ENCODE data around the gene NUDT3.

The NUDT3 gene

GRCh38 chr6:34321821-34322220 lies 70.6 kb downstream of the NUDT3 start:
- DNase-seq (ENCODE audit: low spot score): no peak

GRCh38 chr6:34319471-34319885 lies 73.0 kb downstream of the NUDT3 start:
- DNase-seq (ENCODE audit: low spot score): no peak

DNA sequence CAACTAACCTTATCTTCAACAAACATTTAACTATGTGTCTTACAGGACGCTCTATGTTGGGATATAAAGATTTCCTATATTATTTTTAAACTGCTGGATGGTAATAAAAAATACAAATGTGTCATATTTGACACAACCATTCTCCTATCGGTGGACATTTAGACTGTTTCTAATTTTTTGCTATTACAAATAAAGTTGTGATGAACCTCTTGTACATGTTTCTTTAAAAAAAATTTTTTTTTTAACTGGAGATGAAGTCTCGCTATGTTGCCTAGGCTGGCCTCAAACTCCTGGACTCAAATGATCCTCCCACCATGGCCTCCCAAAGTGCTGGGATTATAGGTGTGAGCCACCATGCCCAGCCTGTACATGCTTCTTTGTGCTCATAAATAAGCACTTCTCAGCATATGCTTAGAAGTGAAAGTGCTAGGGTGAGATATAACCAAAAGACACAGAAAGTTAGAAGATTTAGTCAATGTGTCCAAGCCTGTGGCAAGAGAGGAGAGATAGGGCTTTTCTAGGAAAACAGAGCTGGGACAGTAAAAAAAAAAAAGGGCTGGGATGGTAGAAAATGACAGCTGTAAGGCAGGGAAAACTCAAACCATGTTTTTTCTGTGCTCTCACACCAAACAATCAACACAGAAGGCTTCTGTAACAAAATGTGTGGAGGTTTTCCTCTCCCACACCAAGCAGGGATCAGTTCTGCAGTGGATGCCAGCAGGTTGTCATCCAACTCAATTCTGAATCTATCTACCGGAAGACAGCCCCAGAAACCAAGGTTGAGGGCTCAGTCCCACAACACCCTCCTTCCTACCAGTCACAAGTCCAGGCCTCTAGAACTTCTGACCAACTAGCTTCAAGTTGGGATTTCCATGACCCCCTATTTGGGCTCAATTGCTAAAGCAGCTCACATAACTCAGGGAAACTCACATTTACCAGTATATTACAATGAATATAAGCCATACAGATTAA lies 73.7 kb downstream of the NUDT3 start:
- no peak for DNase-seq (ENCODE audit: low spot score)

DNA sequence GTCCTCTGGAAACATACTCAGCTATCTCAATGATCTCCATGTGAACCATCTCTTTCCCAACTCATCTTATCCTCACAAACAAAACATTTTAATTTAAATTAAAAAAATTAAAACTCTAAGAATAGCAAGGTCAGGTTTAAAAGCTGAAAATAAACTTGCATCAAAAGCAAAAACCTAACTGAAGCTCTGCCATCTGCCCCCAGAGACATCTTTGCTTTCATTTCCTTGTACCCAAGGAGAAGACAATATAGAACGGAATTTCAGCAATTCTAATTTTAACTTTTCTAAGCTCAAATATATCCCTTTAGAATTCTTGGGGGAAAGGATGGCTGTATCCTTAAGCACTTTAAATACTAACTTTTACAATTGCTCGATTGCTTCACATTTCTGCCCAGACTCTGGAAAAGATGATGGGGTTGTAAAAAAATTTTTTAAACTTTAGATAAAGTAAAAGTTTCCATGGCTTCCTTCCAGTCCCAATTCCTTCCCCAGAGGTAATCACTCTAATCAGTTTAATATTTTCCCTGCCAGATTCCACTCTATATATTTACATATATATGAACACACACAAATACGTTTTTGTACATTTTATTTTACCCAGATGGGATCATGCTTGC lies 74.5 kb downstream of the NUDT3 start:
- DNase-seq (ENCODE audit: low spot score): no peak

GRCh38 chr6:34317172-34317477 lies 75.3 kb downstream of the NUDT3 start:
- DNase-seq (ENCODE audit: low spot score): no peak

GRCh38 chr6:34316431-34317171 lies 75.9 kb downstream of the NUDT3 start:
- DNase-seq (ENCODE audit: low spot score): no peak

- DNase-seq (ENCODE audit: low spot score): no peak
These were observed 76.7 kb downstream of the NUDT3 start for GRCh38 chr6:34315780-34316179.

- no peak for DNase-seq (ENCODE audit: low spot score)
These were observed 77.2 kb downstream of the NUDT3 start for GRCh38 chr6:34315256-34315655.

DNA sequence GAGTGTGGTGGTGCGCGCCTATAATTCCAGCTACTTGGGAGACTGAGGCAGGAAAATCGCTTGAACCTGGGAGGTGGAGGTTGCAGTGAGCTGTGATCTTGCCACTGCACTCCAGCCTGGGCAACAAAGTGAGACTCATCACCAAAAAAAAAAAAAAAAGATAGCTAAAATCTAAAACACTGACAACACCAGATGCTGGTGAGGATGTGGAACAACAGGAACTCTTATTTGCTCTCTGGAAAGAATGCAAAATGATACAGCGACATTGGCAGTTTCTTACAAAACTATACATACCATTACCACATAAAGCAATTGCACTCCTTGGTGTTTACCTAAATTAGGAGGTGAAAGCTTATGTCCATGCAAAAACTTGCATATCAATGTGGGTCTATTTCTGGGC lies 80.2 kb downstream of the NUDT3 start:
- no peak for DNase-seq (ENCODE audit: low spot score)

DNA sequence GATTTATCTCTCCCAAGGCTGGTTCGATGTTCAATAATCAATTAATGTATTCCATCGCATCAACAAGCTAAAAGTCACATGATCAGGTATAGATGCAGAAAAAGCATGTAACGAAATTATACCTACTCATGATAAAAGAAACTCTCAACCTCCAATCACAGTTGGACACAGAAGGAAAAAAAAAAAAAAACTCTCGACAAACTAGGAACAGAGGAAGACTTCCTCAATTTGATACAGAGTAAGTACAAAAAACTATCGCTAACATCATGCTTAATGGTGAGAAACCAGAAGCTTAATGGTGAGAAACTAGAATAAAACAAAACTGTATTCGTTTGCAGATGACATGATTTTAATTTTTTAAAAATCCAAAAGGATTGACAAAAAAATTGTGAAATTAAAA lies 81.7 kb downstream of the NUDT3 start:
- DNase-seq (ENCODE audit: low spot score): no peak

GRCh38 chr6:34308483-34308882 lies 84.0 kb downstream of the NUDT3 start:
- DNase-seq (ENCODE audit: low spot score): no peak

GRCh38 chr6:34305982-34306708 lies 86.3 kb downstream of the NUDT3 start:
- DNase-seq (ENCODE audit: low spot score): peak; percentile 22

- no peak for DNase-seq (ENCODE audit: low spot score)
These were observed 87.0 kb downstream of the NUDT3 start for GRCh38 chr6:34305497-34305896.

GRCh38 chr6:34304164-34304563 lies 88.3 kb downstream of the NUDT3 start:
- no peak for DNase-seq (ENCODE audit: low spot score)

GRCh38 chr6:34302929-34303328 lies 89.5 kb downstream of the NUDT3 start:
- DNase-seq (ENCODE audit: low spot score): no peak

- peak; percentile 6 for DNase-seq (ENCODE audit: low spot score)
These were observed 91.1 kb downstream of the NUDT3 start for GRCh38 chr6:34301408-34301807.

- DNase-seq (ENCODE audit: low spot score): no peak
These were observed 92.1 kb downstream of the NUDT3 start for GRCh38 chr6:34300332-34300751.

DNA sequence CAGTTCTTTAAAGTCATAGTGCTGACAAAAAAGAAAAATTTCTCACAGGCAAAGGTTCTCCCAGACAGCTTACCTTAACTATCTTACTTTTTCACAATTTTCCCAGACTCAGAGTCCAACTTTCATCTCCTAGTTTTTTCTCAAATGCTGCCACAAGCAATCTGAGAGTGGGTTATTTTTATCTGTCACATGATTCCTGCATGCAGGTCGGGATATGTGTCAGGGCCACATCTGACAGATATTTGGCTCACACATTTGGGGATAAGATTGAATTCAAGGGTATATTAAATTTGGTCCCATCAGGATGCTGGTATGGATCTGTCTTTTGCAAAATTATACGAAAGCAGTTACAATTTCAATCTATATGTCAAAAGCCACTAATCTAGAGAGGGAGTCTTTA lies 93.5 kb downstream of the NUDT3 start:
- no peak for DNase-seq (ENCODE audit: low spot score)

DNA sequence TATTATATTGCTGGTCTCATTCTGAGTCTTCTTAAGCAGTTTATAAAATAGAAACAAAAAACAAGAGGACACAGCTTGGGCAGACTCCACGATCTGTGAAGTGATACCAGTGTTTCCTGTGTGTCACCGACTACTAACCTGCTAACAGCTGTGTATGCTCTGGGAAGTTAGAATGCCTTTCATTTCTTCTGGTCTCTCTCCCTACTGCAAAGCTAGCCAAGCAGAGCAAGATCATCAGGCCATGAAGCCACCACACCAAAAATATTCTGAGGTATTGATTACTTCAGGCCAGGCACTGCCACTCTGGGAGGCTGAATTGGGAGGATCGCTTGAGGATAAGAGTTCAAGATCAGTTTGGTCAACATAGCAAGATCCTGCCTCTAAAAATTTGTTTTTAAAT lies 96.7 kb downstream of the NUDT3 start:
- no peak for DNase-seq (ENCODE audit: low spot score)

DNA sequence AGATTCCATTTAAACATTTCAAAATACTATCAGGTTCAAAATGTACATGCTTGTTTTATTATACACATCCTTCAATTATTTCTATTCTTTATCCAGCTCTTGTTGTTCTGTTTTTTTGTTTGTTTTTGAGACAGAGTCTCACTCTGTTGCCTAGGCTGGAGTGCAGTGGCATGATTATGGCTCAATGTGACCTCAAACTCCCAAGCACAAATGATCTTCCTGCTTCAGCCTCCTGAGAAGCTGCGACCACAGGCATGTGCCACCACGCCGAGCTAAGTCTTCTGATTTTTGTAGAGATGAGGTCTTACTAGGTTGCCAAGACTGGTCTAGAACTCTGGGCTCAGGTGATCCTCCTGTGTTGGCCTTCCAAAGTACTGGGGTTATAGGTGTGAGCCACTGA lies 99.5 kb downstream of the NUDT3 start:
- DNase-seq (ENCODE audit: low spot score): no peak

DNA sequence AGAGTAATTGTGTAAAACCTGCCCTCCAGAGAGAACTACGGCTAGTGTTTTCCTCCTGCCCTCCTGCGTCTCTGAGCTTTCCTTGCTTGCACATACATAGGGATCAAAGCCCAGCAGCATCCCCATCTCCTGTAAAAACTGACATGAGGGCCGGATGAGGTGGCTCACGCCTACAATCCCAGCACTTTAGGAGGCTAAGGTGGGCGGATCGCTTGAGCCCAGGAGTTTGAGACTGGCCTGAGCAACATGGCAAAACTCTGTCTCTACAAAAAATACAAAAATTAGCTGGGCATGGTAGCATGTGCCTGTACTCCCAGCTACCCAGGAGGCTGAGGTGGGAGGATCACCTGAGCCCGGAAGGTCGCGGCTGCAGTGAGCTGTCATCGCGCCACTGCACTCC lies 103.3 kb downstream of the NUDT3 start:
- no peak for DNase-seq (ENCODE audit: low spot score)

DNA sequence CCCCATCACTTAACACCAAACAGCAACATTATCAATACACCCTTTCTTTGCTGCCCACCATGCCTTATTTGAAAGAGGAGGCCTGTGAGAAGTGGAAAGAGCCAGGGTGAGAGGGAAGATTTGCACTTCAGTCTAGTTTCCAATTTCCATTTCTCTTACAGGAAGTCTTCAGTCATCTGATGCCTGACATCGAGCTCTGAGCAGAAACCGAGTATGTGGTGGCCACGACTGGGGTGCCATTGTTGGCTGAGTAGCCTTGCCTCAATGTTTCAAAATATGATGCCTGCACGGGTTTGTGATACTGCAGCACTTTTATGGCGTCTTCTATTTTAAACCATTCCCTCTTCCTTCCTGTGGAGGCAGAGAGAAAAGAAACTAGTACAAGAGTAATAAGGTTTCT lies 103.9 kb downstream of the NUDT3 start:
- DNase-seq (ENCODE audit: low spot score): no peak

Measured in GM03348 (cell line).